OCI-LY7 (cell line): Measurements from ENCODE around the gene CIB4. TPM values are rescaled to one million over a fixed set of nuclear protein-coding genes. Genes with fewer than 3 reads are reported as not detected.

ENCODE experiments used
- BruUV-seq: library from RNA; stranded (reverse); fragments of 400-500 nt; replicated peaks from 2 replicates; lab custom pipeline; 2021; lab: Mats Ljungman, UMichigan
- CTCF ChIA-PET: fragments of 300-600 bp; sonication (Branson Sonifier 250); formaldehyde crosslinking; loops from one replicate; lab custom pipeline; 2022; ENCODE audit warnings: antibody characterized with exemption; ENCODE audit not compliant: unreplicated experiment; lab: Charles Lee
- POLR2A ChIA-PET: fragments of 300-600 bp; sonication (Branson Sonifier 250); formaldehyde crosslinking; loops from one replicate; lab custom pipeline; 2022; ENCODE audit warnings: antibody characterized with exemption; lab: Charles Lee
- DNase-seq: peaks from one replicate; pipeline ENCODE4 v3.0.0-alpha.2; 2015; ENCODE audit warnings: low spot score
- H2AFZ ChIP-seq: fragments of 200-600 bp; sonication (generic), shearing (Covaris generic); 2 replicates; pipeline ENCODE4 v1.6.1; 2014; ENCODE audit warnings: mild to moderate bottlenecking, antibody characterized with exemption, low read length, moderate library complexity
- H3K27ac ChIP-seq: fragments of 200-600 bp; sonication (generic); 2 replicates; pipeline ENCODE4 v1.5.1; 2014; ENCODE audit warnings: mixed run types, low read depth, mild to moderate bottlenecking, moderate library complexity, low read length, inconsistent platforms; ENCODE audit not compliant: poor library complexity, severe bottlenecking
- H3K36me3 ChIP-seq: fragments of 200-600 bp; sonication (generic); 2 replicates; pipeline ENCODE4 v1.6.1; 2014; ENCODE audit warnings: mild to moderate bottlenecking, antibody characterized with exemption, low read length, moderate library complexity, mixed read lengths; ENCODE audit not compliant: insufficient read depth
- H3K4me1 ChIP-seq: fragments of 200-600 bp; sonication (generic); 2 replicates; pipeline ENCODE4 v1.5.1; 2014; ENCODE audit warnings: mild to moderate bottlenecking, low read length; ENCODE audit not compliant: insufficient read depth, poor library complexity, severe bottlenecking
- H3K4me2 ChIP-seq: fragments of 200-600 bp; sonication (generic); 2 replicates; pipeline ENCODE4 v1.6.1; 2014; ENCODE audit warnings: mild to moderate bottlenecking, low read length
- H3K4me3 ChIP-seq: fragments of 200-600 bp; sonication (generic); 2 replicates; pipeline ENCODE4 v1.5.1; 2014; ENCODE audit warnings: mild to moderate bottlenecking, low read depth, low read length; ENCODE audit not compliant: poor library complexity, severe bottlenecking
- H3K79me2 ChIP-seq: fragments of 200-600 bp; sonication (generic); 2 replicates; pipeline ENCODE4 v1.6.1; 2016; ENCODE audit warnings: low read depth, mild to moderate bottlenecking, low read length, moderate library complexity, mixed read lengths; ENCODE audit not compliant: insufficient read depth
- H3K9me2 ChIP-seq: fragments of 200-600 bp; sonication (generic); 2 replicates; pipeline ENCODE4 v1.6.1; 2016; ENCODE audit warnings: mild to moderate bottlenecking, low read length, mixed read lengths; ENCODE audit not compliant: insufficient read depth
- H3K9me3 ChIP-seq: fragments of 200-600 bp; sonication (generic); 2 replicates; pipeline ENCODE4 v1.6.1; 2014; ENCODE audit warnings: mild to moderate bottlenecking, mixed run types, low read length, mixed read lengths
- H4K20me1 ChIP-seq: fragments of 200-600 bp; sonication (generic); 2 replicates; pipeline ENCODE4 v1.6.1; 2014; ENCODE audit warnings: mild to moderate bottlenecking, antibody characterized with exemption, low read length, moderate library complexity, mixed read lengths; ENCODE audit not compliant: insufficient read depth
- EZH2phosphoT487 ChIP-seq: fragments of 200-600 bp; sonication (generic); IDR thresholded peaks from 2 replicates; pipeline ENCODE4 v1.6.1; 2018; ENCODE audit warnings: low read depth, borderline replicate concordance, mild to moderate bottlenecking, mixed run types, antibody characterized with exemption, low read length, moderate library complexity, mixed read lengths
- intact Hi-C: fragments of 100-400 bp; cut with micrococcal nuclease; formaldehyde crosslinking; loops from one replicate; pipeline ENCODE4 v1.10.0; 2022; ENCODE audit not compliant: unreplicated experiment
- total RNA-seq, 2 experiments: library from RNA; depleted of rRNA in 1 of 2; stranded (reverse); fragments of >200 nt in 1 of 2; shearing (Covaris generic) in 1 of 2; gene quantifications; 2 replicates each; pipeline ENCODE4 v1.2.3, GENCODE V29; 2014 to 2022
- TF ChIP-seq, protein P1 (sequence below): fragments of 200-600 bp; sonication (generic); conservative IDR thresholded peaks from 2 replicates; pipeline ENCODE4 v1.5.1; 2014; ENCODE audit warnings: mild to moderate bottlenecking, antibody characterized with exemption, low read length, moderate library complexity, mixed read lengths

The CIB4 gene
- total RNA-seq, 2 experiments from 2014 or later, result not detected

DNA sequence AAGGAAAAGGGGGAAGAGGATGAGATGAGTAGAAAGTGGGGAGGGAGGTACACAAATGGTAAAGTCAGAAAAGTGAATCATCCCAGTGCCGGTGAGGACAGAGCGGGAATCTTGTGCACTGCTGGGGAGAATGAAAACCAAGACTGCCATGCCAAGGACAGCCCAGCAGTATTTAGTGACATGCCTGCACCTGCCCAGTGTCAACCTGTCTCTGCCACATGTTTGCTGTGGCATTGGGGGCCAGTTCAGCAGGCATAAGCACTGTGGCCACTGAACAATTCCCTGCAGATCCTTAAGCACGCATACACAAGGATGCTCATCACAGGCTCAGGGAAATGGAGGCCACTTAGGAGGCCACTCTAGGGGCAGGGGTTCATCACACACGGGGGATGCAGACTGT lies 46.2 kb upstream of the CIB4 start:
- Histone ChIP-seq H3K27ac (no peak overlapping the region), H2AFZ (no peak overlapping the region), H3K36me3 (no peaks in the 10 kb centered on the region), H3K9me2 (no peaks in the 10 kb centered on the region), H3K79me2 (no peaks in the 10 kb centered on the region), H4K20me1 (no peaks in the 10 kb centered on the region), H3K4me3 (no peak overlapping the region), H3K4me2 (no peak overlapping the region), H3K4me1 (no peaks in the 10 kb centered on the region), H3K9me3 (no peaks in the 10 kb centered on the region)
- intact Hi-C loops, result no loop called here
- TF ChIP-seq EZH2phosphoT487, result no peak
- TF ChIP-seq, protein P1, sequence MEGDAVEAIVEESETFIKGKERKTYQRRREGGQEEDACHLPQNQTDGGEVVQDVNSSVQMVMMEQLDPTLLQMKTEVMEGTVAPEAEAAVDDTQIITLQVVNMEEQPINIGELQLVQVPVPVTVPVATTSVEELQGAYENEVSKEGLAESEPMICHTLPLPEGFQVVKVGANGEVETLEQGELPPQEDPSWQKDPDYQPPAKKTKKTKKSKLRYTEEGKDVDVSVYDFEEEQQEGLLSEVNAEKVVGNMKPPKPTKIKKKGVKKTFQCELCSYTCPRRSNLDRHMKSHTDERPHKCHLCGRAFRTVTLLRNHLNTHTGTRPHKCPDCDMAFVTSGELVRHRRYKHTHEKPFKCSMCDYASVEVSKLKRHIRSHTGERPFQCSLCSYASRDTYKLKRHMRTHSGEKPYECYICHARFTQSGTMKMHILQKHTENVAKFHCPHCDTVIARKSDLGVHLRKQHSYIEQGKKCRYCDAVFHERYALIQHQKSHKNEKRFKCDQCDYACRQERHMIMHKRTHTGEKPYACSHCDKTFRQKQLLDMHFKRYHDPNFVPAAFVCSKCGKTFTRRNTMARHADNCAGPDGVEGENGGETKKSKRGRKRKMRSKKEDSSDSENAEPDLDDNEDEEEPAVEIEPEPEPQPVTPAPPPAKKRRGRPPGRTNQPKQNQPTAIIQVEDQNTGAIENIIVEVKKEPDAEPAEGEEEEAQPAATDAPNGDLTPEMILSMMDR, result no peak
- ChIA-PET CTCF (no interaction called here), POLR2A (interaction anchor here (0.5 kb wide), 1 partner anchor 1024 kb away, joined by 3 read pairs; no protein-coding TSS in a partner anchor)
- no TSS peak for BruUV-seq
- no peak for DNase-seq

DNA sequence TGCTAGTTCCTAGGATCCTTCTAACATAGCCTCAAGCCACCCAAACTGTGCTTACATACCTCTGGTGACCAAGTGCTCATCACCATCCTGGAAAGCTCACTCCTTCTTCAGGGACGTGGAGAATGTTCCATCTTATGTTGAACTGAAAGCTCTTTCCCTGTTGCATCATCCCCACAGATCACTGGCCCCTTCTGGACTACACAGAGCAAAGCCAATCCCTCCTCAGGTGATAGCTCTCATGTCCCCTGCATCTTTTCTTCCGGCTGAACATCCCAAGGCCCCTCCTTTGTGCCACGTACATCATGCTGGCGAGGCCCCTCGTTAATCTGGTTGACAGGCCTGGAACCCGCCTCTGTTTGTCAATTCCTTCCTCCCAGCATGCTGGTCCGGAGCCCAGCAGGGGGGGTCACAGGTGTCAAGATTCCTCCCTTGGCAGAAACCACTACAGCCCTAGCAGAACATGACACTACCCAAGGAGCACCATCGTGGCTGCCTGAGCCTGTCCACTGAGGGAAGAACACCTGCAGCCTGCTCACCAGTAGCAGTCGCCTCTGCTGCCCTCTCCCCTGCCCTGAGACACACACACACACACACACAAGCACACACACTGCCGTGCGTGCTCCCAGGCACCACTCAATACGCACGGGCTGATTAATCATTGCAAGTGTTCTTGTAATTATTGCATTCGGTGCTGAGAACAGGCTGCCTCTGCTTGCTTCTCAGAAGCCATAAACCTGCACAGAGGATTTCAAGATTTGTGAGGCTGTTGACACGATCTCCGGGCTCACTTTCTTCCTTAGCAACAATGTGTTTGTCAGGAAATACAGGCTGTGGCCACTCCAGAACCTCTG lies 45.0 kb upstream of the CIB4 start:
- Histone ChIP-seq H3K4me2 (no peak overlapping the region), H4K20me1 (no peaks in the 10 kb centered on the region), H2AFZ (no peak overlapping the region), H3K4me3 (no peak overlapping the region), H3K27ac (no peak overlapping the region), H3K9me2 (no peaks in the 10 kb centered on the region), H3K36me3 (no peaks in the 10 kb centered on the region), H3K9me3 (no peaks in the 10 kb centered on the region), H3K79me2 (no peaks in the 10 kb centered on the region), H3K4me1 (no peaks in the 10 kb centered on the region)
- TF ChIP-seq, protein P1, result no peak
- TF ChIP-seq EZH2phosphoT487, result no peak
- no peak for DNase-seq
- CTCF ChIA-PET, result interaction anchor here (0.6 kb wide), 2 partner anchors 39 to 233 kb away, joined by 3 to 4 read pairs; no protein-coding TSS in a partner anchor
- BruUV-seq, result no TSS peak
- POLR2A ChIA-PET, result interaction anchor here (1.0 kb wide), 1 partner anchor 89 kb away, joined by 3 read pairs; no protein-coding TSS in a partner anchor
- intact Hi-C loops, result no loop called here

DNA sequence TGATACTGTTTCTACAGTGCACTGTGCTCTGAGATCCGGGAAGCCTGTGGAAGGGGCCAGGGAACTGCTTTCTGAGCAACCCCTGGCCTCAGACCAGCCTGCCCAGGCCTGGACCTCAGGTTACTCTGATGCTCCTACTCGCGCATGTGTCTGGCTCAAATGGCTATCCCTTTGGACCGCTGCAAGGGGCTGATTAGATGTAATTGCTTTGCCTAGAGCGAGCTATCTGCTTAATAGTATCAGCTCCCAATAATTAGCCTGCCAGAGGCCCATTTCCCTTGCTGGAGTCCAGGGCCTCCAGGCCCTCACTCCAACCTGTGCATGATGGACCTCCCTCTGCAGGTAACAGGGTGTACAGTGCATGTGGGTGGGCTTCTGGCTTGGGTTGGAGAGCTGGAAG lies 44.2 kb upstream of the CIB4 start:
- DNase-seq, result no peak
- Histone ChIP-seq H3K79me2 (no peaks in the 10 kb centered on the region), H3K36me3 (no peaks in the 10 kb centered on the region), H3K9me2 (no peaks in the 10 kb centered on the region), H2AFZ (no peak overlapping the region), H3K4me1 (no peaks in the 10 kb centered on the region), H3K9me3 (no peaks in the 10 kb centered on the region), H4K20me1 (no peaks in the 10 kb centered on the region), H3K4me3 (no peak overlapping the region), H3K27ac (no peak overlapping the region), H3K4me2 (no peak overlapping the region)
- TF ChIP-seq EZH2phosphoT487, result no peak
- TF ChIP-seq, protein P1, result no peak
- CTCF ChIA-PET, result interaction anchor here (0.6 kb wide), 1 partner anchor 234 kb away, joined by 3 read pairs; no protein-coding TSS in a partner anchor
- POLR2A ChIA-PET, result interaction anchor here (1.0 kb wide), 1 partner anchor 88 kb away, joined by 3 read pairs; no protein-coding TSS in a partner anchor
- no TSS peak for BruUV-seq
- intact Hi-C loops, result no loop called here
